ENCODE data around the gene RTN4RL1. TPM values are rescaled to one million over a fixed set of nuclear protein-coding genes. Genes with fewer than 3 reads are reported as not detected.

Gene RTN4RL1
- total RNA-seq, 1 donor: 1.1 TPM

DNA sequence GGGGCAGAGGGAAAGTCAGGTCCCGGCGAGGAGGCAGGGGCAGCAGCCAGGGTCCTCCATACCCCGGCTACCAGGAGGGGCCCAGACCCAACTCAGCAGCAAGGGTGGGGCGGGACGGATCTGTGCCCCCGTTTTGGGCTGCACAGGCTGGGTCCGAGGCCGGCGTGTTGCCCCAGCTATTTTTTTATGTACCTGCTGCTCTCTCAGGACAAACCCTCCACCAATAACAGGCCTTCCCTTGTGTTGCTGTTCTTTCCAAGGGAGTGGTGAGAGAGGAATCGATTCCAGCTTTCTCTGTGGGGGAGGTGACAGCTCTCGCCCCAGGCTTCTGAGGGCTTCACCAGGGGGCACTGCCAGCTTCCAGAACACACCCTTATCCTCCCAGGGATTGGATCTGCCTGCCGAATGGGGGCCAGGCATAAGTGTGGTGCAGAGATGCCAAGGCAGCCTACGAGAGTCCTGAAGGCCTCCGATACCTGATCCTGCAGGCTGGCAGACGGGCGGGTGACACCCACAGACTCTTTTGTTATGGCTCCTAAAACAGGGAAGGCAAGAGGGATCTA, 22.3 kb downstream of the RTN4RL1 start:
- Histone ChIP-seq H3K79me2 (ENCODE audit: insufficient read depth, low read length) (no peaks in the 10 kb centered on the region), H3K36me3 (ENCODE audit: insufficient read depth, low read length) (no peaks in the 10 kb centered on the region), H3K4me3 (ENCODE audit: insufficient read depth, low read length) (no peak overlapping the region), H3K27ac (ENCODE audit: low read depth, low read length) (no peak overlapping the region), H2AFZ (ENCODE audit: low read length) (no peak overlapping the region), H3K4me2 (ENCODE audit: insufficient read depth, low read length) (no peak overlapping the region), H4K20me1 (ENCODE audit: insufficient read depth, low read length) (no peaks in the 10 kb centered on the region), H3K27me3 (ENCODE audit: insufficient read depth, low read length) (no peaks in the 10 kb centered on the region), H3K9me3 (ENCODE audit: low read depth, low read length) (no peaks in the 10 kb centered on the region), H3K4me1 (ENCODE audit: insufficient read depth, low read length) (peaks cover 5% of the 10 kb centered on the region)
- TF ChIP-seq, protein P1, sequence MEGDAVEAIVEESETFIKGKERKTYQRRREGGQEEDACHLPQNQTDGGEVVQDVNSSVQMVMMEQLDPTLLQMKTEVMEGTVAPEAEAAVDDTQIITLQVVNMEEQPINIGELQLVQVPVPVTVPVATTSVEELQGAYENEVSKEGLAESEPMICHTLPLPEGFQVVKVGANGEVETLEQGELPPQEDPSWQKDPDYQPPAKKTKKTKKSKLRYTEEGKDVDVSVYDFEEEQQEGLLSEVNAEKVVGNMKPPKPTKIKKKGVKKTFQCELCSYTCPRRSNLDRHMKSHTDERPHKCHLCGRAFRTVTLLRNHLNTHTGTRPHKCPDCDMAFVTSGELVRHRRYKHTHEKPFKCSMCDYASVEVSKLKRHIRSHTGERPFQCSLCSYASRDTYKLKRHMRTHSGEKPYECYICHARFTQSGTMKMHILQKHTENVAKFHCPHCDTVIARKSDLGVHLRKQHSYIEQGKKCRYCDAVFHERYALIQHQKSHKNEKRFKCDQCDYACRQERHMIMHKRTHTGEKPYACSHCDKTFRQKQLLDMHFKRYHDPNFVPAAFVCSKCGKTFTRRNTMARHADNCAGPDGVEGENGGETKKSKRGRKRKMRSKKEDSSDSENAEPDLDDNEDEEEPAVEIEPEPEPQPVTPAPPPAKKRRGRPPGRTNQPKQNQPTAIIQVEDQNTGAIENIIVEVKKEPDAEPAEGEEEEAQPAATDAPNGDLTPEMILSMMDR (IDR thresholded peaks at IDR 0.05; ENCODE audit: extremely low read depth, low read depth, low read length): no peak
- DNase-seq (ENCODE audit: insufficient read length, low spot score, missing footprints): no peak

DNA sequence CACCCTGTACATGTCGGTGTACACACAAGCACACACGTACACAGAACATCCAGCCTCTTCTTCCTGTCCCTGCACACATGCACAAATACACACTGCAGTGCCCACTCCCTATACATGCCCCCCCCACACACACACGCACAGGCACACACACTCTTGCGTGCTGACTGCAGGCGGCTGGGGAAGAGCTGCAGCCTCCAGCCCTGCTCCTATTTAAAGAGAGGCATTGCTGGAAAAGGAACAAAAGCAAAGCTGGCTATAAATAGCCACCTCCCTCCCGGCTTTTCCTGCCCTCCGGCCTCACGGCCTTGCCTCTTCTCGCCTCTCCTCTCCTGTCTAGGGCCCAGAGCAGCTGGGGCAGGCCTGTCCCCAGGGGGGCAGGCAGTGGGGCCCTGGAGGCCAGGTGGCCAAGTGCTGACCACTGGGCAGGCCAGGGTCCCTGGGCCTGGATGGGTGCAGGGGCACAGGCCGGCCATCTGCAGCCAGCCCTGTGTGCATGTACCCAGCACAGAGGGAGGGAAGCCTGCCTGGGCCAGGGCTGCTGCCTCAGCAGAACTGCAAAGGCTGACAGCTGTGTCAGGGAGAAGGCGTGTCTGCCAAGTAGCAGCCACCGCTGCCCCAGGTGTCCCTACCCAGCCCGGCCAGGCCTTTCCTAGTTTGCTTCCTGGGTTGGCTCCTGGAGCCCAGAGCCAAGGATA, 25.4 kb downstream of the RTN4RL1 start:
- H3K9me3 ChIP-seq (ENCODE audit: low read depth, low read length): no peaks in the 10 kb centered on the region
- H3K36me3 ChIP-seq (ENCODE audit: insufficient read depth, low read length): no peaks in the 10 kb centered on the region
- H3K4me2 ChIP-seq (ENCODE audit: insufficient read depth, low read length): no peak overlapping the region
- H2AFZ ChIP-seq (ENCODE audit: low read length): peak overlapping the region; percentile 81
- DNase-seq (ENCODE audit: insufficient read length, low spot score, missing footprints): peak; percentile 89
- H3K79me2 ChIP-seq (ENCODE audit: insufficient read depth, low read length): no peaks in the 10 kb centered on the region
- no peaks in the 10 kb centered on the region for H4K20me1 ChIP-seq (ENCODE audit: insufficient read depth, low read length)
- peaks cover 8% of the 10 kb centered on the region for H3K27me3 ChIP-seq (ENCODE audit: insufficient read depth, low read length)
- H3K27ac ChIP-seq (ENCODE audit: low read depth, low read length): no peak overlapping the region
- peaks cover 5% of the 10 kb centered on the region for H3K4me1 ChIP-seq (ENCODE audit: insufficient read depth, low read length)
- TF ChIP-seq, protein P1 (IDR thresholded peaks at IDR 0.05; ENCODE audit: extremely low read depth, low read depth, low read length): no peak
- H3K4me3 ChIP-seq (ENCODE audit: insufficient read depth, low read length): no peak overlapping the region

DNA sequence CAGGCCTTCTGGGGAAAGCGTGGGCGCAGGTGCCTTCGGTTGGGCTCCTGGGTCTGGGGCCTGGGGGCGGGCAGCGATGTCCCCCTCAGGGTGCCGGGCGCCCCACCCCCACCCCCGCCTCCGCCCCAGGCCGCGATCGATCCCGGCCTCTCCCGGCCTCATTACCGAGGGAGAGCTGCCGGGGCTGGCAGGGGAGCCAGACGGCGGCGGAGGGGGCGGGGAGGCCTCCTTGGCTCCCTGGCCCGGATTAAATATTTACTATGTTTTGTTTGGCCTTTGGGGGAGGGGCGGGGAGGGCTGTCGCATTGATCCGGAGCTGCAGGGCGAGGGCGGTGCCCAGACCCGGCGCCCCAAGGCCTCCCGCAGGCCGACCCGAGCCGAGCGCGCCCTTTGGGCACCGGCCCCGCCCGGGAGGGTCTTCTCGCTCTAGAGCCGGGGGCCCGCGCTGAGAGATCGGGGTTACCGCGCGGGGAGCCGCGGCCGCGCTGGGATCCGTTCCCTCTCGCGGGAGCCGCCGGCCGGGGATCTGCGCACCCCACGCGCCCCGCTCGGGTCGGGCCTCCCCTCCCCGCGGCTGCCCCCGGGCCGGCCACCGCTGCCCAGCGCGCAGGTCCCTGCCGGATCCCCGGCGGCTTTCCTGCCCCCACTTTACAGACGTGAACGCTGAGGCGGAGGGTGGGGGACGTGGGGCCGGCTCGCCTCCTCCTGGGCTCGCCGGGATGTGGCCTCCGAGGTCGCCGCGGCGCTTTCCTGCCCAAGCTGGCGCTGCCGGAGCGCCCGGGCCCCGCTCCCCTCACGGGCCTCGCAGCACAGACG, 27.0 kb downstream of the RTN4RL1 start:
- peaks cover 5% of the 10 kb centered on the region for H3K4me1 ChIP-seq (ENCODE audit: insufficient read depth, low read length)
- no peaks in the 10 kb centered on the region for H3K79me2 ChIP-seq (ENCODE audit: insufficient read depth, low read length)
- peak overlapping the region; percentile 22 for H2AFZ ChIP-seq (ENCODE audit: low read length)
- TF ChIP-seq, protein P1 (IDR thresholded peaks at IDR 0.05; ENCODE audit: extremely low read depth, low read depth, low read length): no peak
- H3K4me2 ChIP-seq (ENCODE audit: insufficient read depth, low read length): peak overlapping the region; percentile 69
- H3K36me3 ChIP-seq (ENCODE audit: insufficient read depth, low read length): no peaks in the 10 kb centered on the region
- H4K20me1 ChIP-seq (ENCODE audit: insufficient read depth, low read length): no peaks in the 10 kb centered on the region
- H3K27me3 ChIP-seq (ENCODE audit: insufficient read depth, low read length): peaks cover 8% of the 10 kb centered on the region
- DNase-seq (ENCODE audit: insufficient read length, low spot score, missing footprints): peak; percentile 87
- H3K4me3 ChIP-seq (ENCODE audit: insufficient read depth, low read length): peak overlapping the region; percentile 64
- H3K9me3 ChIP-seq (ENCODE audit: low read depth, low read length): no peaks in the 10 kb centered on the region
- no peak overlapping the region for H3K27ac ChIP-seq (ENCODE audit: low read depth, low read length)
